Islet precursor cell (in vitro differentiated cells): ENCODE results near the gene PTPRN2.

ENCODE experiments used
- DNase-seq: peaks from one replicate; pipeline ENCODE4 v3.0.0-alpha.2; 2018

Gene PTPRN2

GRCh38 chr7:157863906-157864810, 723.5 kb downstream of the PTPRN2 start:
- DNase-seq: no peak

GRCh38 chr7:157863176-157863575, 724.4 kb downstream of the PTPRN2 start:
- no peak for DNase-seq

GRCh38 chr7:157862731-157863130, 724.9 kb downstream of the PTPRN2 start:
- no peak for DNase-seq

DNA sequence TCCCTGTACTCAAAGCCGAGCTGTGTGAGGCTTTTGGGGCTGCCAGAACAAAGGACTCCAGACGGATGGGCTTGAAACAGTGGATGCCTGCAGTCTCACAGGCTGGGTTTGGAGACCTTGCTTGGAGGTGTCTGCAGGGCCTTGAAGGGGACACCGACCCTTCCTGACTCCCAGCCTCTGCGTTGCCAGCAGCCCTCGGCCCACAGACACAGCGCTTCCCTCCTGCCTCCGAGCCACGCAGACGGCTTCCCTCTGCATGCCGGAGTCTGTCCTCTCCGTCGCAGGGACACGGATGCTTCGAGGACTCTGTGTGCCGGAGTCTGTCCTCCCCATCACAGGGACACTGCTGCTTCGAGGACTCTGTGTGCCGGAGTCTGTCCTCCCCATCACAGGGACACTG, 726.1 kb downstream of the PTPRN2 start:
- DNase-seq: no peak

- no peak for DNase-seq
Measured at GRCh38 chr7:157861031-157861491, 726.6 kb downstream of the PTPRN2 start.

GRCh38 chr7:157860406-157860805, 727.2 kb downstream of the PTPRN2 start:
- no peak for DNase-seq

GRCh38 chr7:157859915-157860314, 727.7 kb downstream of the PTPRN2 start:
- no peak for DNase-seq

GRCh38 chr7:157857578-157858075, 730.0 kb downstream of the PTPRN2 start:
- no peak for DNase-seq

DNA sequence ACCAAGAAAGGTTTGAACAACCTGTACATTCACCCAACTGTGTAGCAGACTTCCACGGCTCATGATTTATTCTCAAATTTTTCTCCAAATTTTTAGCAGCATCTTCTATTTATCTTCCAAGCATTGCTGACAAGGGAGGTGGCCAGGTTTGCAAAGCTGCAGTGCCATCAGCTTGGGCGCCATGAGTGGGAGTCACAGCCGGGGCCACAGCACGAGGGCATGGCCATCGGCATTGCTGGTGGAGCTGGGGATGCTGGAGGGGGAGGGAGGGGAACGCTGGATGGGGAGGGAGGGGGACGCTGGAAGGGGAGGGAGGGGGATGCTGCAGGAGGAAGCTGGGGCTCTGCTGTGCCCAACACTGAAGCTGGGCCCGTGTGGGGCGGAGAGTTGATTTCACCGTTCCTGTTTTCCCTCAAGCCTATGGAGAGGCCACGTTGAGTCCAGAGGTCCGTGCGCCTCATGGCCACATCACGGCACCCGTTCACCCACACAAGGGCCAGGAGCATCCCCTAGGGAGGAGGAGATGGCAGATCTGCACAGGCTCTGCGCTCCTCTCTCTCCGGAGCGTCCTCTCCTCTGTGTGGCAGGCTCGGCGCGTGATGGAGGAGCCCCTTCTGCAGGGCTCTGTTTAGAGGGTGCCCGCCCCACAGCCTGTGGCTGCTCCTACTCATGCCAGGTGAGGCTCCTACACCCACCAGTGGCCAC, 730.6 kb downstream of the PTPRN2 start:
- DNase-seq: no peak

- no peak for DNase-seq
Measured at GRCh38 chr7:157855452-157856213, 732.0 kb downstream of the PTPRN2 start.

- no peak for DNase-seq
Measured at GRCh38 chr7:157855016-157855415, 732.6 kb downstream of the PTPRN2 start.

- DNase-seq: no peak
Measured at GRCh38 chr7:157854066-157854891, 733.3 kb downstream of the PTPRN2 start.

- no peak for DNase-seq
Measured at GRCh38 chr7:157853789-157854065, 733.9 kb downstream of the PTPRN2 start.

DNA sequence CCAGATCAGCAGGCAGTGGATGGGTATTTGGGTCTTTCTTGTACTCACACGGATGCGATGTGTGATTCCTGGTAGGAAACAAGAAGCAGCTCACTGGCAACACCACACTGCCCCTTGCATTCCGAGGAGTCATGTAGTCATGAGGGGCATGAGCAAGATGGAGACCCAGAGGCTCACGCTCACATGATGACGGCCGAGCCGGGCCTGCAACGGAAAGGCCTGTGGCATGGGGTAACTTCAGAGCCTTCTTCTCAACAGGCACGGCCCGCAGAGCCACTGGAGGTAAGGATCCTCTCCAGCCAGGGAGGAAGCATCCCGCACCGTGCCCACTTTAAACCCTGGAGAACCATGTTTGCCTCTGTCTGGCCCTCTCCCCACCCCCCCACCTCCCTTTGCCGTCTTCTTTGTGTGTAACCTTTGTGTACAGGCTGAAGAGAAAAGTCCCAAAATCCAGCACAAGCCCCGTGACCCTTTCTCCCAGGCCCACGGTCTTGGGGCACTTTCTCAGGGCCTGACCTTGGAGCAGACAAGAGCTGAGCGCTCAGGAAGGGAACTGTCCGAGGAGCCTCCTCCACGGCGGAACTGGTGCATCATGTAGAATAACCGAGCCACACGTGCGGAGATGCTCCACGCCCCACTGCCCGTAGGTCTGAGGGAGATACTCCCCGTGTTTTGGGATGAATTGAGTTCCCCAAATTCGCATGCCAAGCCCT, 734.4 kb downstream of the PTPRN2 start:
- DNase-seq: no peak

DNA sequence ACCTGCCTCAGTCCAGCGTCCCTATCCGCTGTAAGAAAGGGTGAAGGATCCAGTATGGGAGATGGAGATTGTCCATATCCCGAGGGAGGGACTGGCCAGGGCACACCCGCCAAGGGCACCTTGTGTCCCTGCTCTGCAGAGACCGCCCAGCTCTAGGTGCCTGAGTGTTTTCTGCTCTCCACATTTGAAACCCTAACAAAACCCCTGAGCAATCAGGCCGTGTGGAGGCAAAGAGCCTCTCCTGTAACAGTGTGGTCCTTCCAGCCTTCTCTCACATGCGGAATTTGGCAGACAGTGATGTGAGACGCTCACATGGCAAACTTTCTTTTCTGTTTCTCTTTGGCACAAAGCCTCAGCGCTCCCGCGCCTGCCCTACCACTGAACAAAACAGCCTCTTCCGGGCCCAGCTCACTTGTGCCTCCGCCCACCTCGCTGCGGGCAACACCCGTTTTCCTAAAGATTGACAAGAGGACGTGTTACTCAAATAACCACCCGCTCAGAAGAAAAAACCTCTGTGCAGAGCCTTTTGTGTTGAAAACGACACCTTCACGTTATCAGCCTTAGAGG, 736.0 kb downstream of the PTPRN2 start:
- DNase-seq: peak; percentile 68

DNA sequence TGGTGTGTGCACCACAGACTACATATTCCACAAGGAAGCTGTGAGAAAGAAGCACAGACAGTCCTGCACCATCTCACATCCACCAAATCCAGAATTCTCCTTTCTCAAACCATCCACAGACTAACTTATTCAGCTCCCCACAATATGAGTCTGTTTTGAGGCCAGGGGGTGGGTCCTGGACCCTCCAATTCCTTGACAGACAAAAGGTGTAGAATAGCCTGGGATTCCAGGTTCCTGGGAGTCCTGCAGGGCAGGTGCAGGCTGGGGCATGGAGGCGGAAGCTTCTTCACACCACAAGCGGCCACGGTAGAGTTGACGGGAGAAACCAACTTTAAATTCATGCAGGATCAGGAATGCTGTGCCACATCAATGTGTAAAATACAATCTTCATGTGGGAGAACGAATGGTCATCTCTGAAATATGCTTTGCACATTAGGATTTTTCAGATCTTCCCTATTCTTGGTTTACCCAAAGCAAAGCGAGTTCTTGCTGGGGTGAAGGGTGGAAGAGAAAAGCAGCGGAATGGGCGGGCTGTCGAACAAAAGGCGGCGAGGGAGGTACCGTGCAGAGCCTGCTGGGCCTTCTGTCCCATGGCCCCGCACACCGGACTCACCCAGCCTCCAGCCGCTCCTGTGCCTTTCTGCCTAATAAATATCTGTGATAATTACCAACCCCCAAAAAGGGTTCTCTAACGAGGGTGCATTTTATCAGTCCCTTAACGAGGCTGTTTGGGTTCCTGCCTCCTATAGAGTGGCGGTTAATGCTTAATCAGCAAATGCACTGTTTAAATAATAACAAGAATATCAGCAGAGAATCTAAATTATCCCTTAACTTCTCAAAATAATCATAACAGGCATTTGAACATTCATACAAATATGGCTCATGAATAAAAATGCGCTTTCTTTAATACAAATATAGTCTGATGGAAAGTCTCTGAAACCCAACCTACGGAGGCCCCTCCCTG, 736.9 kb downstream of the PTPRN2 start:
- DNase-seq: no peak

DNA sequence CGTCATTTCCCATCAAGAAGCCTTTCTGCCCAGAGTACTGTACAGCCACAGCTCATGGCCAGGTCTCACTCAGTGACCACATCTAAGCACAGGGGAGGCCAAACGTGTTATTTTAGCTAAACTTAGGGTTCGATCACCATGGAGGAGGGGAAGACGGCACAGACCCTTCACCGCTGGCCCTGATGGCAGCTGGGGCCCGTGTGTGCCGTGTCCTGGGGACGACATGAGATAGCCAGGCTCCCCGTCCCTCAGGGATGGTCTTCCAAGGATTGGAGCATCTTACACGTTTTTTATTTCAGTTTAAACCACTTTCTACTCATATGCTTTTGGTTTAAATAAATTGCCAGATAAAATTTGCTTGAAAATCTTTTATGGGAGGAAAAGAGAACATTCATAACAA, 737.9 kb downstream of the PTPRN2 start:
- no peak for DNase-seq

DNA sequence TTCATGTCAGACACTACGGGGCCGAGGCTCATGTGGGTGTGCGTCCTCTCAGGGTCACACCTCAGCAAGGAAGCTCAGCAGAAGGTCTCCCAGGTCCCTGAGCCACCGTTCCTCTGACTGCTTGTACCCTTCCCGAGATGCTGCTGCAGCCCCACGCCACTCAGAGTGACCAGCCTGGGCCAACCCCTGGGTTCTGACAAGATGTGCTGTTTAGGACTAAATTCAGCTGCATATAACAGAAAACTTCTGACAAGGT, 738.4 kb downstream of the PTPRN2 start:
- no peak for DNase-seq

DNA sequence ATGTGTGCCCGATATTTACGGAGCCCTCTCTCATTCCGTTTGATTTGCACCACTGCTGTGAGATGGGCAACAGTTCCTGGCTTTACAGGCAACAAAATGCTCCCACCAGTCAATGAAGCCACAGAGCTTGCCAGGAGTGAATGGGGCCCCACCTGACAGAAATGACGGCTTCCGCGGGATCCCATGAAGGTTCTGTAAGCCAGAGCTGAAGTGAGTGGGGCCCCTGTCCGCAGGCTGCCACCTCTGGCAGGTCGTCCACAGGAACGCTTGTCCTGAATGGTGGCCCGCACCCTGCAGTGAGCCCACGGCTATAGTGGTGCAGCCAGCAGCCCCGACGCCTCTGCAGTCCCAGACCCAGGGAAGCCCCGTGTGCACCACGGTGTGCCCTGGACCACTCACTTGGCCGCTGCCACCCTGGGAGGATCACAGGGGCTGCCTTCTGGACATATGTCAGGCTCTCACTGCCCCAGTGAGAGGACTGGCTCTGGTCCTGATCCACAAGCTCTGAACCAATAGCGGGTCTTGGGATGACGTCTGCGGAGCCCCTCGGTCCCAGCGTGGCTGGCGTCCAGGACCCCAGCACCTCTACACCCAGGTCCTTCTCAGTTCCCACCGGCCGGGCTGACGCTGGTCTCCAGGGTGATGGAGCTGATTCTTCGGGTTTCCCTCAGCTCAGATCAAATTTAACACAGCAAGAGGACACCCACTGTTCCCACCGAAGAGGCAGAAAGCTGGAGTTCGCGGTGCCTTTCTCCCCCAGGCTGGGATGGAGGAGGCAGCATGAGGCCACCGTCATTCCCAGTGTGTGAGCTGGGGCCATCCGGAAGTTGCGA, 738.9 kb downstream of the PTPRN2 start:
- DNase-seq: no peak
